H1 (cell line): ENCODE measurements around the gene CNTD1. TPM values are rescaled to one million over a fixed set of nuclear protein-coding genes. Genes with fewer than 3 reads are reported as not detected.

Source experiments
- CTCF ChIA-PET: fragments of 300-600 bp; sonication (Branson Sonifier 250); formaldehyde crosslinking; loops from one replicate; lab custom pipeline; 2021; ENCODE audit not compliant: partially characterized antibody; lab: Charles Lee
- POLR2A ChIA-PET: fragments of 300-600 bp; sonication (Branson Sonifier 250); formaldehyde crosslinking; loops from one replicate; lab custom pipeline; 2021; ENCODE audit warnings: inconsistent platforms; ENCODE audit not compliant: partially characterized antibody; lab: Charles Lee
- DNase-seq, 2 experiments: peaks; one replicate each; pipeline versions ENCODE4 v3.0.0 to v3.0.0-alpha.2; 2010 to 2022; ENCODE audit warnings: low spot score in 2 of 2, low read depth in 1 of 2, mixed read lengths in 1 of 2
- FAIRE-seq: peaks from 2 replicates; lab custom pipeline; 2011; peaks lifted over from hg19 to GRCh38; lab: Jason Lieb, UNC
- H2AFZ ChIP-seq: 2 replicates; pipeline ENCODE4 v1.8.1; 2012; ENCODE audit warnings: low read length, inconsistent platforms
- H2AK5ac ChIP-seq: 2 replicates; pipeline ENCODE4 v1.6.1; 2013; ENCODE audit warnings: low read depth, low read length
- H2BK120ac ChIP-seq: replicated peaks from 2 replicates; pipeline ENCODE3; 2013; ENCODE audit warnings: low read depth, low read length, inconsistent platforms
- H2BK12ac ChIP-seq: 2 replicates; pipeline ENCODE4 v1.6.1; 2013; ENCODE audit warnings: low read depth, low read length
- H2BK15ac ChIP-seq: 2 replicates; pipeline ENCODE4 v1.6.1; 2013; ENCODE audit warnings: low read length
- H2BK20ac ChIP-seq: 2 replicates; pipeline ENCODE4 v1.6.1; 2013; ENCODE audit warnings: low read length
- H2BK5ac ChIP-seq: 2 replicates; pipeline ENCODE4 v1.6.1; 2013; ENCODE audit warnings: low read depth, low read length
- H3K14ac ChIP-seq: 2 replicates; pipeline ENCODE4 v1.6.1; 2013; ENCODE audit warnings: inconsistent platforms; ENCODE audit not compliant: insufficient read length
- H3K18ac ChIP-seq: 2 replicates; pipeline ENCODE4 v1.6.1; 2013; ENCODE audit warnings: low read length; ENCODE audit errors: extremely low read depth
- H3K23ac ChIP-seq: 2 replicates; pipeline ENCODE4 v1.6.1; 2013; ENCODE audit warnings: inconsistent platforms; ENCODE audit not compliant: insufficient read length
- H3K23me2 ChIP-seq: 2 replicates; pipeline ENCODE4 v1.6.1; 2013; ENCODE audit warnings: low read depth, low read length
- H3K27ac ChIP-seq: 2 replicates; pipeline ENCODE4 v1.6.1; 2011; ENCODE audit warnings: low read depth, low read length, inconsistent platforms
- H3K27me3 ChIP-seq, 4 experiments: replicated peaks in 1 of 4; 1 replicate in 1 of 4; 2 replicates in 3 of 4; pipeline versions ENCODE4 v1.6.1 to v1.8.1; 2011 to 2013; ENCODE audit warnings: low read length in 3 of 4, mild to moderate bottlenecking in 3 of 4, inconsistent platforms in 2 of 4, mixed read lengths in 2 of 4, moderate library complexity in 1 of 4; ENCODE audit not compliant: control insufficient read depth in 3 of 4, insufficient read depth in 3 of 4; ENCODE audit errors: extremely low read depth in 1 of 4
- H3K36me3 ChIP-seq, 4 experiments: 2 replicates each; pipeline versions ENCODE4 v1.6.1 to v1.8.1; 2011 to 2013; ENCODE audit warnings: mild to moderate bottlenecking in 4 of 4, low read length in 3 of 4, moderate library complexity in 2 of 4, control low read depth in 1 of 4, inconsistent platforms in 1 of 4; ENCODE audit not compliant: insufficient read depth in 4 of 4, control insufficient read depth in 2 of 4
- H3K4ac ChIP-seq: replicated peaks from 2 replicates; pipeline ENCODE3; 2013; ENCODE audit warnings: low read length, low read depth, mixed read lengths, inconsistent platforms; ENCODE audit not compliant: insufficient read length
- H3K4me1 ChIP-seq, 4 experiments: replicated peaks in 1 of 4; 1 replicate in 1 of 4; 2 replicates in 3 of 4; pipeline versions ENCODE4 v1.6.1 to v1.8.1; 2011 to 2013; ENCODE audit warnings: low read length in 3 of 4, inconsistent platforms in 2 of 4, mixed read lengths in 1 of 4; ENCODE audit not compliant: insufficient read depth in 4 of 4, control insufficient read depth in 3 of 4
- H3K4me2 ChIP-seq, 2 experiments: 2 replicates each; pipeline versions ENCODE4 v1.6.1 to v1.8.1; 2011 to 2013; ENCODE audit warnings: low read depth in 2 of 2, low read length in 2 of 2, control low read depth in 1 of 2, inconsistent platforms in 1 of 2, mild to moderate bottlenecking in 1 of 2; ENCODE audit not compliant: insufficient read depth in 1 of 2
- H3K4me3 ChIP-seq, 4 experiments: fragments of 200-600, 300-600 bp in 1 of 4; sonication (generic), shearing (Covaris generic), sonication (Bioruptor Twin) in 1 of 4; 2 replicates each; pipeline versions ENCODE4 v1.5.1 to v1.8.1; 2011 to 2016; ENCODE audit warnings: low read length in 4 of 4, low read depth in 3 of 4, control low read depth in 2 of 4, inconsistent platforms in 2 of 4, mild to moderate bottlenecking in 2 of 4, mixed read lengths in 1 of 4, moderate library complexity in 1 of 4; ENCODE audit not compliant: insufficient read depth in 2 of 4; ENCODE audit errors: extremely low read depth in 1 of 4
- H3K56ac ChIP-seq: replicated peaks from 2 replicates; pipeline ENCODE3; 2013; ENCODE audit warnings: low read depth, mild to moderate bottlenecking, mixed read lengths, low read length, inconsistent platforms; ENCODE audit not compliant: insufficient read length
- H3K79me1 ChIP-seq: 2 replicates; pipeline ENCODE4 v1.6.1; 2013; ENCODE audit warnings: low read depth, low read length, control low read depth
- H3K79me2 ChIP-seq, 2 experiments: 2 replicates each; pipeline versions ENCODE4 v1.6.1 to v1.8.1; 2012 to 2013; ENCODE audit warnings: low read length in 2 of 2, mild to moderate bottlenecking in 2 of 2, inconsistent platforms in 1 of 2; ENCODE audit not compliant: insufficient read depth in 2 of 2, control insufficient read depth in 1 of 2
- H3K9ac ChIP-seq, 4 experiments: replicated peaks in 1 of 4; 1 replicate in 1 of 4; 2 replicates in 3 of 4; pipeline versions ENCODE4 v1.6.1 to v1.8.1; 2011 to 2013; ENCODE audit warnings: low read depth in 3 of 4, low read length in 3 of 4, control low read depth in 2 of 4, mild to moderate bottlenecking in 2 of 4, moderate library complexity in 2 of 4, inconsistent platforms in 1 of 4; ENCODE audit errors: extremely low read depth in 1 of 4
- H3K9me3 ChIP-seq, 2 experiments: 2 replicates each; pipeline versions ENCODE4 v1.6.1 to v1.8.1; 2012 to 2013; ENCODE audit warnings: mild to moderate bottlenecking in 2 of 2, moderate library complexity in 2 of 2, control low read depth in 1 of 2, inconsistent platforms in 1 of 2, low read depth in 1 of 2, low read length in 1 of 2, mixed read lengths in 1 of 2; ENCODE audit not compliant: insufficient read depth in 2 of 2
- H4K20me1 ChIP-seq, 2 experiments: replicated peaks in 1 of 2; 2 replicates each; pipeline versions ENCODE3 to v1.8.1; 2011 to 2013; ENCODE audit warnings: inconsistent platforms in 2 of 2, low read length in 2 of 2, mild to moderate bottlenecking in 1 of 2; ENCODE audit not compliant: insufficient read depth in 2 of 2, control insufficient read depth in 1 of 2
- H4K5ac ChIP-seq: 2 replicates; pipeline ENCODE4 v1.6.1; 2013; ENCODE audit warnings: low read length, low read depth, mixed read lengths, inconsistent platforms; ENCODE audit not compliant: insufficient read length
- H4K8ac ChIP-seq: 2 replicates; pipeline ENCODE4 v1.8.0; 2013; ENCODE audit warnings: mild to moderate bottlenecking, moderate library complexity, low read length, inconsistent platforms; ENCODE audit not compliant: insufficient read depth; ENCODE audit errors: extremely low read depth
- H4K91ac ChIP-seq: replicated peaks from 2 replicates; pipeline ENCODE3; 2013; ENCODE audit warnings: low read length, mixed read lengths, inconsistent platforms; ENCODE audit not compliant: insufficient read length
- ASH2L ChIP-seq: fragments of 200-600, 300-600 bp; sonication (generic); IDR thresholded peaks from one replicate; pipeline ENCODE4 v1.7.1; 2017; ENCODE audit warnings: low read length
- BACH1 ChIP-seq: IDR thresholded peaks from 2 replicates; pipeline ENCODE4 v1.6.1; 2012; ENCODE audit warnings: low read length, improper control_type of control experiment
- CREB1 ChIP-seq: IDR thresholded peaks from 2 replicates; pipeline ENCODE4 v1.6.1; 2012; ENCODE audit warnings: inconsistent platforms
- CTCF ChIP-seq, 3 experiments: IDR thresholded peaks; 1 replicate in 2 of 3; 2 replicates in 1 of 3; pipeline versions ENCODE4 v1.5.1 to v1.6.1; 2011; ENCODE audit warnings: low read length in 3 of 3, mild to moderate bottlenecking in 3 of 3, inconsistent platforms in 2 of 3, low read depth in 1 of 3, moderate library complexity in 1 of 3; ENCODE audit not compliant: insufficient read depth in 1 of 3; ENCODE audit errors: control extremely low read depth in 1 of 3
- GTF2F1 ChIP-seq: IDR thresholded peaks from 2 replicates; pipeline ENCODE4 v1.6.1; 2012; ENCODE audit warnings: low read depth, low read length, improper control_type of control experiment, borderline replicate concordance
- HDAC2 ChIP-seq, 2 experiments: fragments of 300-600 bp in 1 of 2; sonication (generic) in 1 of 2; IDR thresholded peaks; 2 replicates each; pipeline ENCODE4 v1.6.1; 2011 to 2012; ENCODE audit warnings: low read depth in 2 of 2, low read length in 2 of 2, mild to moderate bottlenecking in 2 of 2, moderate library complexity in 2 of 2, borderline replicate concordance in 1 of 2, inconsistent platforms in 1 of 2
- JUN ChIP-seq: IDR thresholded peaks from 2 replicates; pipeline ENCODE4 v1.6.1; 2011; ENCODE audit warnings: low read depth, mild to moderate bottlenecking, improper control_type of control experiment, low read length
- RAD21 ChIP-seq, 2 experiments: IDR thresholded peaks in 1 of 2; conservative IDR thresholded peaks in 1 of 2; 2 replicates each; pipeline ENCODE4 v1.6.1; 2011; ENCODE audit warnings: low read depth in 2 of 2, low read length in 2 of 2, improper control_type of control experiment in 1 of 2, inconsistent platforms in 1 of 2, mild to moderate bottlenecking in 1 of 2, moderate library complexity in 1 of 2
- TAF7 ChIP-seq: optimal IDR thresholded peaks from 2 replicates; pipeline ENCODE3; 2011; ENCODE audit warnings: low read depth, mild to moderate bottlenecking, inconsistent platforms, low read length, moderate library complexity, borderline replicate concordance
- WGBS, 2 experiments: shearing (Covaris generic) in 1 of 2; methylation state at CpG; one replicate each; pipeline versions ENCODE4 v1.1.6 to v1.1.7; 2013 to 2015; ENCODE audit warnings: low lambda C conversion rate in 2 of 2, mixed read lengths in 2 of 2, inconsistent platforms in 1 of 2, low coverage in 1 of 2, missing lambda C conversion rate in 1 of 2; ENCODE audit not compliant: insufficient replicate concordance in 2 of 2, insufficient coverage in 1 of 2, insufficient read length in 1 of 2; ENCODE audit errors: extremely low coverage in 1 of 2, missing lambda C conversion rate in 1 of 2; 5-methylcytosine and 5-hydroxymethylcytosine counted together
- polyA plus RNA-seq, 7 experiments: library from polyadenylated mRNA; depleted of rRNA in 3 of 7; stranded (reverse) in 5 of 7; unstranded in 2 of 7; fragments of >200 nt in 5 of 7; fragments of 200-250 nt in 2 of 7; gene quantifications; 1 replicate in 5 of 7; 2 replicates in 1 of 7; 4 replicates in 1 of 7; pipeline versions ENCODE4 v1.2.1 to v1.2.3, GENCODE V29; 2011 to 2013; ENCODE audit warnings: missing spikeins in 2 of 7, mixed read lengths in 2 of 7
- total RNA-seq: library from RNA; stranded (reverse); fragmentation: NEBNext Ultra II Directional; extraction: Animal tissue kit (Norgen Biotek cat#: 25700); gene quantifications from 2 replicates; pipeline ENCODE4 v1.2.1, GENCODE V29; 2021

The CNTD1 gene
- total and polyA plus RNA-seq, 2 of the 8 experiments (the other 6 are each of a cell fraction or from before 2014, with no cell fraction given): not detected

- H3K36me3 ChIP-seq: peaks cover 32 to 70% (median 51%) of the 10 kb centered on the region in 4 experiments
- POLR2A ChIA-PET: interaction anchor here (1.0 to 10.4 kb wide), 14 partner anchors 7 to 154 kb away, joined by 3 to 111 read pairs (median 4); partner anchors contain the start of genes CNTD1, COA3, PSME3 and RPL27
- no peak overlapping the region for H3K23ac ChIP-seq
Measured at GRCh38 chr17:42843358-42843934, 44.8 kb downstream of the CNTD1 start.

More at GRCh38 chr17:42843358-42843934, 44.8 kb downstream of the CNTD1 start:
- Histone ChIP-seq H3K4ac (no peak overlapping the region), H2AFZ (no peak overlapping the region), H3K79me2 (no peaks in the 10 kb centered on the region), H4K20me1 (peaks cover 10 to 19% of the 10 kb centered on the region in 2 experiments), H3K4me3 (no peak overlapping the region), H3K9ac (no peak overlapping the region), H3K4me1 (no peaks in the 10 kb centered on the region), H2BK15ac (no peak overlapping the region), H4K8ac (no peak overlapping the region), H2AK5ac (no peak overlapping the region), H3K79me1 (no peaks in the 10 kb centered on the region), H4K91ac (no peak overlapping the region), H3K4me2 (no peak overlapping the region), H3K9me3 (no peaks in the 10 kb centered on the region), H3K18ac (no peak overlapping the region), H2BK120ac (no peak overlapping the region), H2BK12ac (no peak overlapping the region), H3K14ac (no peak overlapping the region), H2BK5ac (no peak overlapping the region), H3K23me2 (no peaks in the 10 kb centered on the region), H3K56ac (no peak overlapping the region), H4K5ac (no peak overlapping the region), H3K27me3 (no peaks in the 10 kb centered on the region), H3K27ac (no peak overlapping the region), H2BK20ac (no peak overlapping the region)
- CTCF ChIA-PET: interaction anchor here (0.6 to 8.9 kb wide), 47 partner anchors 8 to 593 kb away, joined by 3 to 141 read pairs (median 4); partner anchors contain the start of genes AOC3, BECN1, PSME3 and RUNDC1
- DNase-seq (no peak), FAIRE-seq (peak; percentile 7)
- WGBS, 2 experiments: 84% methylated on average over 6 of the region's 6 CpGs; no CpG with 5 or more reads in 1 of the 2 experiments
- TF ChIP-seq TAF7: no peak
- no peak for TF ChIP-seq JUN
- no peak for TF ChIP-seq CREB1
- TF ChIP-seq BACH1: no peak
- TF ChIP-seq ASH2L: no peak
- no peak for TF ChIP-seq GTF2F1
- TF ChIP-seq CTCF (IDR thresholded peaks at IDR 0.05; ENCODE audit: control extremely low read depth in 1 of 3, insufficient read depth in 1 of 3, low read depth in 1 of 3, low read length in 3 of 3): peak; percentile 46 to 97 (median 90)
- peak; percentile 98 to 99 for TF ChIP-seq RAD21 (IDR thresholded peaks at IDR 0.05 in 1 of 2, conservative IDR thresholded peaks at IDR 0.05 in 1 of 2; ENCODE audit: low read depth in 2 of 2, low read length in 2 of 2)
- TF ChIP-seq HDAC2 (IDR thresholded peaks at IDR 0.05; ENCODE audit: borderline replicate concordance in 1 of 2, low read depth in 2 of 2, low read length in 2 of 2): no peak
